G401.6 (cell line): ENCODE results near the gene CPLANE1.
"Not testable (repeated sequence)": the region's sequence is repeated elsewhere in the genome, so short reads cannot be mapped to it uniquely, and the experiment has no call there.

ENCODE experiments used
- FAIRE-seq: peaks from 2 replicates; lab custom pipeline; 2012; peaks lifted over from hg19 to GRCh38; lab: Jason Lieb, UNC

CPLANE1 gene

GRCh38 chr5:37121027-37121426, 128.1 kb downstream of the CPLANE1 start:
- no peak for FAIRE-seq

GRCh38 chr5:37120270-37120669, 128.9 kb downstream of the CPLANE1 start:
- no peak for FAIRE-seq

- FAIRE-seq, result no peak
Observed at GRCh38 chr5:37116359-37116758, 132.8 kb downstream of the CPLANE1 start.

GRCh38 chr5:37112383-37112991, 136.7 kb downstream of the CPLANE1 start:
- FAIRE-seq, result no peak

GRCh38 chr5:37111426-37112382, 137.5 kb downstream of the CPLANE1 start:
- no peak for FAIRE-seq

- FAIRE-seq, result no peak
Observed at GRCh38 chr5:37110135-37110534, 139.0 kb downstream of the CPLANE1 start.

GRCh38 chr5:37109338-37109737, 139.8 kb downstream of the CPLANE1 start:
- FAIRE-seq, result no peak

- no peak for FAIRE-seq
Observed at GRCh38 chr5:37103302-37103701, 145.9 kb downstream of the CPLANE1 start.

- not testable (repeated sequence) for FAIRE-seq
Observed at GRCh38 chr5:37099267-37099666, 149.9 kb downstream of the CPLANE1 start.

GRCh38 chr5:37093795-37094194, 155.4 kb downstream of the CPLANE1 start:
- FAIRE-seq, result not testable (repeated sequence)

GRCh38 chr5:37090781-37091180, 158.4 kb downstream of the CPLANE1 start:
- no peak for FAIRE-seq

- no peak for FAIRE-seq
Observed at GRCh38 chr5:37090123-37090726, 159.0 kb downstream of the CPLANE1 start.

- FAIRE-seq, result no peak
Observed at GRCh38 chr5:37088009-37088408, 161.2 kb downstream of the CPLANE1 start.

- FAIRE-seq, result no peak
Observed at GRCh38 chr5:37086466-37087173, 162.6 kb downstream of the CPLANE1 start.

GRCh38 chr5:37086026-37086425, 163.2 kb downstream of the CPLANE1 start:
- not testable (repeated sequence) for FAIRE-seq

- not testable (repeated sequence) for FAIRE-seq
Observed at GRCh38 chr5:37082977-37083376, 166.2 kb downstream of the CPLANE1 start.

- FAIRE-seq, result no peak
Observed at GRCh38 chr5:37080697-37081096, 168.5 kb downstream of the CPLANE1 start.

GRCh38 chr5:37077146-37077545, 172.0 kb downstream of the CPLANE1 start:
- no peak for FAIRE-seq

- FAIRE-seq, result no peak
Observed at GRCh38 chr5:37075399-37075950, 173.7 kb downstream of the CPLANE1 start.

- no peak for FAIRE-seq
Observed at GRCh38 chr5:37071901-37072581, 177.1 kb downstream of the CPLANE1 start.

- FAIRE-seq, result no peak
Observed at GRCh38 chr5:37071487-37071886, 177.7 kb downstream of the CPLANE1 start.

GRCh38 chr5:37064442-37064841, 184.7 kb downstream of the CPLANE1 start:
- no peak for FAIRE-seq
